ENCODE data around the gene MIB2. TPM values are rescaled to one million over a fixed set of nuclear protein-coding genes. Genes with fewer than 3 reads are reported as not detected.

Gene MIB2
- total and polyA plus RNA-seq, 10 of the 15 experiments (the other 5 are each of a cell fraction or from before 2014, with no cell fraction given) = 0.42 to 26.8 (median 10.9) TPM; not detected in 1

- Histone ChIP-seq H3K4me1 (ENCODE audit: control insufficient read depth, insufficient read depth, low read length) (peaks cover 13% of the 10 kb centered on the region), H3K27ac (ENCODE audit: control insufficient read depth, insufficient read depth) (no peak overlapping the region), H3K79me2 (ENCODE audit: control insufficient read depth, insufficient read depth, low read length) (peaks cover 3% of the 10 kb centered on the region), H3K9ac (ENCODE audit: control insufficient read depth, insufficient read depth, low read length) (no peak overlapping the region), H3K4me2 (ENCODE audit: control insufficient read depth, insufficient read depth) (no peak overlapping the region), H4K20me1 (ENCODE audit: control insufficient read depth, insufficient read depth) (0 out of 2 replicates have a peak, but pooled peaks cover 3% of the 10 kb centered on the region), H3K4me3 (no peak overlapping the region), H2AFZ (ENCODE audit: control insufficient read depth, low read depth, low read length) (no peak overlapping the region), H3K9me3 (replicated peaks; ENCODE audit: control insufficient read depth, insufficient read depth, low read length) (no peaks in the 10 kb centered on the region), H3K36me3 (ENCODE audit: control insufficient read depth in 2 of 2, insufficient read depth in 2 of 2, low read length in 1 of 2) (peaks cover 0 to 2% of the 10 kb centered on the region in 2 experiments; a peak in 1 of 4 replicates), H3K27me3 (replicated peaks in 1 of 2; ENCODE audit: control insufficient read depth in 2 of 2, insufficient read depth in 2 of 2, low read length in 1 of 2) (no peaks in the 10 kb centered on the region)
- ATAC-seq (no peak), DNase-seq (ENCODE audit: low read depth, low spot score) (no peak), FAIRE-seq (no peak)
- no TSS peak for BruUV-seq (replicated peaks)
- 56% methylated on average over 9 of the region's 9 CpGs for WGBS (ENCODE audit: insufficient coverage, insufficient replicate concordance, low lambda C conversion rate, missing lambda C conversion rate)
- TF ChIP-seq BCL3 (IDR thresholded peaks at IDR 0.05; ENCODE audit: borderline replicate concordance, insufficient read depth, low read depth, low read length, poor library complexity, severe bottlenecking) (no peak), MTA3 (IDR thresholded peaks at IDR 0.05; ENCODE audit: borderline replicate concordance, low read length) (no peak), NRF1 (conservative IDR thresholded peaks at IDR 0.05; ENCODE audit: low read depth, low read length) (no peak), RB1 (IDR thresholded peaks at IDR 0.05; ENCODE audit: borderline replicate concordance) (no peak), ATF3 (IDR thresholded peaks at IDR 0.05; ENCODE audit: borderline replicate concordance, extremely low read depth, low read depth, low read length) (no peak), JUNB (IDR thresholded peaks at IDR 0.05) (no peak), CEBPB (IDR thresholded peaks at IDR 0.05; ENCODE audit: borderline replicate concordance in 1 of 2, low read depth in 2 of 2, low read length in 2 of 2) (no peak), USF2 (IDR thresholded peaks at IDR 0.05; ENCODE audit: borderline replicate concordance, low read depth, low read length) (no peak), CREM (IDR thresholded peaks at IDR 0.05; ENCODE audit: low read depth) (no peak), ZZZ3 (IDR thresholded peaks at IDR 0.05; ENCODE audit: control insufficient read depth, insufficient read length, low read depth) (no peak)
- in situ Hi-C loops (cut with MboI) (no loop called here), intact Hi-C loops (cut with micrococcal nuclease; ENCODE audit: unreplicated experiment) (no loop called here)
- ChIA-PET SMC1A (ENCODE audit: uncharacterized antibody, unreplicated experiment) (no interaction called here), RAD21 (ENCODE audit: unreplicated experiment) (no interaction called here), CTCF (no interaction called here), POLR2A (no interaction called here)
These were observed 4.5 kb upstream of the MIB2 start for GRCh38 chr1:1610796-1611195.
